D721Med (cell line): ENCODE measurements around the gene PAX7.
"Not testable (repeated sequence)": the region's sequence is repeated elsewhere in the genome, so short reads cannot be mapped to it uniquely, and the experiment has no call there.

Source experiments
- DNase-seq: peaks from one replicate; pipeline ENCODE4 v3.0.0; 2011; ENCODE audit warnings: low spot score; ENCODE audit not compliant: insufficient read length
- FAIRE-seq: peaks from 2 replicates; lab custom pipeline; 2011; peaks lifted over from hg19 to GRCh38; lab: Jason Lieb, UNC
- CTCF ChIP-seq: IDR thresholded peaks from 2 replicates; pipeline ENCODE4 v1.5.1; 2012; ENCODE audit warnings: mild to moderate bottlenecking, control low read depth; ENCODE audit not compliant: insufficient read depth; ENCODE audit errors: missing control alignments

PAX7 gene

GRCh38 chr1:18752409-18752808 is 121.8 kb downstream of the PAX7 start:
- no peak for DNase-seq
- FAIRE-seq = no peak
- TF ChIP-seq CTCF = no peak

GRCh38 chr1:18760156-18760555 is 129.5 kb downstream of the PAX7 start:
- no peak for FAIRE-seq
- no peak for TF ChIP-seq CTCF
- DNase-seq = no peak

- FAIRE-seq (no peak), DNase-seq (no peak)
- no peak for TF ChIP-seq CTCF
These were observed 131.5 kb downstream of the PAX7 start for GRCh38 chr1:18761948-18762840.

GRCh38 chr1:18764362-18764761 is 133.7 kb downstream of the PAX7 start:
- TF ChIP-seq CTCF = no peak
- FAIRE-seq (no peak), DNase-seq (no peak)

- DNase-seq (no peak), FAIRE-seq (no peak)
These were observed 135.1 kb downstream of the PAX7 start for GRCh38 chr1:18765725-18766124.

GRCh38 chr1:18766328-18766727 is 135.7 kb downstream of the PAX7 start:
- TF ChIP-seq CTCF = no peak
- FAIRE-seq (no peak), DNase-seq (no peak)

More at GRCh38 chr1:18765725-18766124, 135.1 kb downstream of the PAX7 start:
- no peak for TF ChIP-seq CTCF

- FAIRE-seq, DNase-seq: not testable (repeated sequence)
These were observed 136.9 kb downstream of the PAX7 start for GRCh38 chr1:18767576-18767975.
